Tibial nerve (tissue), 4 donors: Measurements from ENCODE around the gene SMYD1.
A peak's percentile ranks its signal among the peaks of the same experiment; 100 is the strongest.

Experiments used
- CTCF ChIP-seq, 5 experiments: fragments of 200-600 bp in 3 of 5; fragments of 450-650 bp in 2 of 5; sonication (generic) in 3 of 5; IDR thresholded peaks; one replicate each; pipeline ENCODE4 v1.5.1; 2016 to 2019; ENCODE audit warnings: antibody characterized with exemption in 5 of 5, mild to moderate bottlenecking in 3 of 5, moderate library complexity in 2 of 5
- EP300 ChIP-seq, 2 donors: sonication (generic); formaldehyde crosslinking; IDR thresholded peaks; one replicate each; pipeline ENCODE4 v1.6.1; 2017; ENCODE audit warnings: antibody characterized with exemption in 2 of 2, mild to moderate bottlenecking in 1 of 2
- POLR2A ChIP-seq, 2 donors: fragments of 450-650 bp; IDR thresholded peaks; one replicate each; pipeline ENCODE4 v1.6.1; 2017; ENCODE audit warnings: antibody characterized with exemption in 2 of 2, mild to moderate bottlenecking in 2 of 2, moderate library complexity in 2 of 2

- TF ChIP-seq POLR2A (IDR thresholded peaks at IDR 0.05) (no peak), CTCF (IDR thresholded peaks at IDR 0.05) (no peak), EP300 (IDR thresholded peaks at IDR 0.05) (peak in 1 of 2 donors; percentile 24)
Measured at GRCh38 chr2:88136817-88137216, 69.2 kb downstream of the SMYD1 start.
